GM19025 (cell line): ENCODE data around the gene TUBAL3.

Experiments used
- ATAC-seq: cut with Tn5 transposase; IDR thresholded peaks from one replicate; pipeline ENCODE4 v1.9.1; 2021; ENCODE audit warnings: mild to moderate bottlenecking, low read depth, moderate library complexity; ENCODE audit not compliant: unreplicated experiment

Gene TUBAL3

DNA sequence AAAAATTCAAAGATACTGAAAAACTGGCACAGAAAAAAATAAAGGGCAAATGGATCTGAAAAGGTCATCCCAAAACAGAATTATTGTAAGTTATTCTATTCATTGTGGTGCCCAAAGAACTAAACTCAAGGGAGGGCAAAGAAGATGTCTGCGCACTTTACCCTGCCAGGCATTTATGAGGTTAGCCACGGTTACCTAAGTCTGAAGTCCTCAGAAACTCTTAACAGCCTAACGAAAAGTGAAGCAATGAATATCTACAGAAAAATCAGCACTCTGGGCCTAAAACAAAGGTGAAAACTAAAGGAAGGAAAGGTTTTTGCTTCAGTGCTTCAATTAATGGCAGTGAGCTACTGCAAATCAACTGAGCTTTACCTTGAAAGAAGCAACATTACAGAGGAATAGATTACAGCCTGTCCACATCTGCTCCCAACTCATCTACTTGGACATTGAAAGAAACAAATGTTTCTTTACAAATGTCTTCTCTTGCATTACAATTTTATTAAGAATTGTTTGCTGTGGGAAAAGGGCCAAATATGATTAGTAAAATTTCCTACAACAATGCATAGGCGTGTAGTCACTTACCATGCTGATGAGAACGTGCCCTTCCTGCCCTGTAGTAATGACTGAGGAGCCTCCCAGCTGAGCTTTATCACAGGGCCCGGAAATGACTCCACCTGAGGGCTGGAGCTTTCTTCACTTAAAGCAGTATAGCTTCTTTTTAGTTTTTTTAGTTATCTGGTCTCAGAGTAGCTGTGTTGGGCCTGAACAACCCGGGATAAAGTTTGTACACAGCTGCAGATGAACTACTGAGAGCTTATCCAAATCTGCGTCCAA, at the start of gene TUBAL3:
Gene TUBAL3 (minus strand): TSS at position 621 of the 834 bp plus-strand sequence. CDS start 36 bp downstream, at position 585.
- ATAC-seq, result no peak

DNA sequence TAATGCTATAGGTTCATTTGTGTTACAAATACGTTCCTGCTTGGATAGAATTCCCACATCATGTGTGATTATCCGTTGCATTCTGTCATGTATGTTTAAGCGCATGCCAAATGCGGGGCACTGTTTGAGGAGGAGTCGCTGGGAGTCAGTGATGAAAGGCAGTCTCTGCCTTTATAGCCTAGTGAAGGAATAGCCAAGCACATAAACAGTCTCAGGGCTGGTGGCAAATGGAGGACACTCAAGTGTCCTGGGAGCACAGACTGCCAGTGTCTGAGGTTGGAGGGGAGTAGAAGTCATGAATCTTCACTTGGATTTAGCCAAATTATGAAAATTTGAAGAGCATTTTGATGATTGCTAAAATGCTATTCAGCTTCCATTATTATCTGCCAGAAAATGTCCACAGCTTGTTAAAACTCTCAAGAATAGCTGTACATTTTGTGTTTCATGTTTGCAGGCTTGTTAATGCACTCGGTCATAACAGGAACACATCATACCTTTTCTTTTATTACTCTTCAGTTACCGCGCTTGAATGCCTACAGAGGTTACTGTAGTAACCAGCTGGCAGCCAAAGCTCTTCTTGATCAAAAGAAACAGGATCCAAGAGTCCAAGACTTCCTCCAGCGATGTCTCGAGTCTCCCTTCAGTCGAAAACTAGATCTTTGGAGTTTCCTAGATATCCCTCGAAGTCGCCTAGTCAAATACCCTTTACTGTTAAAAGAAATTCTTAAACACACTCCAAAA, 49.3 kb upstream of the TUBAL3 start:
- ATAC-seq, result no peak

DNA sequence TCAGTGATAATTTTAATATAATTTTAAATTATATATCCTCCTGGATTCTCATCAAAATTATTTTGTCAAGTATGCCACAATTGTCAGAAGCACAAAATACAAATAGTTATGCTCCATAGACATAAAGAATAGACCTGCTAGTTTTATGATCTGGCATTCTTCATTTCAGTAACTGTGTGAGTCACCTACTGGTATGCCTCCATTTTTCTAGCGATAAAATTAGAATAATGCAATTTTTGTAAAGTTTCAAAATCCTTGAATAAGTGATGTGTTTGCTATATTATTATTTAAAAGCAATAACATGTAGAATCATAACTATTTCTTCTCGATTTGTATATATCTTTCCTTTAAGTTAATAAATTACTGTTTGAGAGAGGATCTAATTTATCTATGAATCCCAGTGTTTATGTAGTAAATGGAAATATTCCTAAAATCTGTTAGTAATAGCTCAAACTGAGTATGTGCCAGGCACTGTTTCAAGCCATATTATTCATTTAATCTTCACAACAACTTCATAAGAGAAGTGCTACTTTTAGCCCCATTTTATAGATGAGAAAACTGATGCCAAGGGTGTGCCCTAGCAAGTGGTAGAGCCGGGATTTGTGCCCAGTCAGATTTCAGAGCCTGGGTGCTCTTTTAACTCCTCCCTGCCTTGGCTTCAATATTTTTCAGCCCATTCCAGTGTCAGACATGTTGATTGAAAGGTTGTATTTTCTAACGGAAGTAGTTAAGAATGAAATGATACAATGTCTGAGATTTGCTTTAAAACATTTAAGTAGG, 46.2 kb upstream of the TUBAL3 start:
- no peak for ATAC-seq

DNA sequence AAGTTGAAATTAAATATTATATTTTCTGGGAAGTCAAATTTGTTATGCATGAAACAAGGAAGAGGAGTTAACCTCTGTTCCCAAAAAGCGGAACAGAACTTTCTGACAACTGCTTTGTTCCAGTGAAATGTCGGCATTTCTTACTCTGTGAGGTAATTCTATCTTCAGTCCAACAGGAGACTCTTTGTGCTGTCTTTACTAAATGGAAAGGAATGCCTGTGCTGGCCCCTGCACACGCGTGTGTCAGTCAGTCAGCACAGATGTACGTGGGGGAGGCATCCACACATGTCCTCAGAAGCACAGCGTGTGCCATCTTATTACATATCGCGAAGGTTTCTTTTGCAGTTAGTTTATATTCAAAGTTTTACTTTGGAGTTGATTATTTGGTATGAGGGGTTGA, 45.2 kb upstream of the TUBAL3 start:
- no peak for ATAC-seq

DNA sequence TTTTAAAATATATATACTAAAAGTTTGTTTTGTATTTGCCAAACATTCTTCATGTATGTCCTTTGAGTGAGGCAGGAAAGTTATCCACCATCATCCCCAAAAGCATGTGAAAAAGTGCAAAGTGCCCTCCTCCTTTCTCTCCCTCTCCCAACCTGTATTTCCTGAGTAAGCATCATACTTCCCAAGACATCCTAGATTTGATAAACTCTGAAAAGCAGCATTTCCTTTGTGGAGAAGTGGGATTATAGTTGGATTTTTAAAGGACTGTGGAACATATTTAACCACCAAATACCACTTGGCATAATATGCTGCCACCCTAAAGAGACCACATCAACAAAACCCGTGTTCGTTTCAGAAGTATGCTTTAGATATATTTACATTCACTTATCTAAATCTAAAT, 44.6 kb upstream of the TUBAL3 start:
- ATAC-seq, result no peak

DNA sequence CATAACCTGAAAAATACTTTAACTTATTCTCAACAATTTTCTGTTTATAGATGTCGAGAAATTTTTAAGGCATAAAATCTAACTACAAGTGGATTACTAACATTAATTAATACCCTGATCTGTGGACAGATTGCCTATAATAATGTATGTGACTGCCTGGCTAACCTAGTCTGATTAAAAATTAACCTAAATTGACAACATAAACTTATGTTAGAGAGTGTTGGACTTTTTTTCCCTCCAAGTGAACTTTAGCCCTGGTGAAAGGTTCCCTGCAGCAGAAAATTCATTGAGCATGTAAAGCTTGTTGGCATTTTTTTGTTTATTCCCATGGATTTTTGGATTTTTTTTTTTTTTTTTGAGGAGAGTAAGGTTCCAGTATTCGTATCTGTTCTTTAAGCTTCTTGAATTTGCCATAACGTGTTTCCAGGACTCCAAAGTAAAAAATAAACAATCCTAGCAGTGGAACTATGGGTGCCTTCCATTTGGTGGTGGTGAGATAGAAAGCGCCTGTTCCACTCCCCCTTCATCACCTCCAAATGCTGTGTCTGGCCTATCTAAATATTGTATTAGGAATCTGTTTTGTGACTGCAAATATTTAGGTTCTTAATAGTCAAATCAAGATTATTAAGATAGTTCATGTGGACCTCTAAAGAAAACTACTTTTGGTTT, 43.8 kb upstream of the TUBAL3 start:
- ATAC-seq, result no peak

DNA sequence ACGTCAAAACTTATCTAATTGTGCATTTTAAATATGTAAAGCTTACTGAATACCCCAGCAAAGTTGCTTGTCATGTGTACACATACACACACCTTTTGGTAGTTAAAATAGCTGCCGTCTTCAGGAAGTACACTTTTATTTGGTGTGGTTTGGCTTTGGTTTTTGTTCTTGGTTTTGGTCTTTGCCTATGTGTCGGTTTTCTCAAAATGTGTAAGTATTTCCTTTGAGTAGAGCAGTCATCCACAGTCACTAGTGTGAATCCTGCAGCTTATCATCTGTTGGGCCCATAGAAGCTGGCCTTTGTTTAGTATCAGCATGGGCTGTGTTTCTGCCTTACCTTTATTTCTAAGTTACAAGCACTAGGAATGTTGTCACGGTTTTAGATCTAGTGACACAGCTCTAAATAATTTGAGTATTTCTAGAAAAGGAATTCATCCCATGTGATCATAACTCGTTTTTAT, 43.0 kb upstream of the TUBAL3 start:
- peak; percentile 44 for ATAC-seq

DNA sequence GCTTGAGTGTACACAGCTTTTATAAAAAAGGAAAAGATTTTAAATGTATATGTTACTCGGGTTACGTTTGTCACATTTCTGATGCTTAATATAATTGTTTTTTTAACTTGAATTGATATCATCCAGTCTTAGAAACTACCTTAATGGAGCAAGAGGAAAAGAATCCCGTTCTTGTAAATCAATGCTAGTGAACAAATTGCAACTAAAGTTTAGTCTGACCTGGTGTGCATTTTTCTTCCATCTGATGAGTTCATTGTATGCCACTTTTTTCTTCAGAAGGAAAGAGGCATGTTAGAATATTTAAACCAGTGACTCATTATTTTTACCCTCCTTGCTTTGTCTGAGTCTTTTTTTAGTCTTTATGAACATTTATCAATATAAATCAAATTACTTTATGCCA, 42.4 kb upstream of the TUBAL3 start:
- no peak for ATAC-seq

DNA sequence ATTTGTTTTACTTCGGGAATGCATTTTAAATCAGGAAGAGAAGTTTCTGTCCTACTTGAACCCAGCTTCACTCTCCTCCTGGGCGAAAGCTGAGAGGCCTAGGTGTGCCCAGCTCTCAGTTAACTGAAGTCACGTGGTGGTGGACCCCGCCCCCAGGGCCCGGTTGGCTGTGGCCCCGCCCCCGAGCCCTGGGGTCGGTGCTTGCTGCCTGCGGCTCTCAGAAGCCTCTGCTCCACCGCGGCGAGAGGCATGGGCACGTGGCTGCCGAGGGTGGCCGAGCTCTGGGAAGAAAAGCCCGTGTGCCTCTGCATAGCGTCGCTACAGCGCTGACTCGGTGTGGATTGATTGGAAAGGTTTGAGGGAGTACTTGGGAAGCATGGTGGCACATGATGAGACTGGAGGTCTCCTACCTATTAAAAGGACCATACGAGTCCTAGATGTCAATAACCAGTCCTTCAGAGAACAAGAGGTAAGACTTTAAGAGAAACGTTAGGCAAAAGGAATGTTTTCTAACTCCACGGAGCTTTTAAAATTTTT, 41.8 kb upstream of the TUBAL3 start:
- ATAC-seq, result peak; percentile 33

DNA sequence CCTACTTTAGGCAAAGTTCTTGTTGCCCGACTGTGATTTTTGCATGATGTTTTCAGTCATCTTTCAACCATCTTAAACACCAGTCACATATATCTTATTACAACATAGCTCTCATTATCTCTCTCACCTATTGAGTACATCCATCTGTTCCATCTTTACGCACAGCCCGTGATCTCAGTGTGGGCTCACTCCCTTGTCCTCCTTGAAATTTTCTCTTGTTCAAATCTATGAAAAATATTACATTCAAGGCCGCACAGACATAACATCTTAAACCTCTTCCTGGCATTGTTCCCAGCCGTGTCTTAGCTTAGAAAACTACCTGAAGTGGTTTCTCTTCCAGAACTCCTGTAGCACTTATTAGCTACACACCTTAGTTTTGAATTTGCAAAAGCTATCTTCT, 40.4 kb upstream of the TUBAL3 start:
- ATAC-seq, result no peak

DNA sequence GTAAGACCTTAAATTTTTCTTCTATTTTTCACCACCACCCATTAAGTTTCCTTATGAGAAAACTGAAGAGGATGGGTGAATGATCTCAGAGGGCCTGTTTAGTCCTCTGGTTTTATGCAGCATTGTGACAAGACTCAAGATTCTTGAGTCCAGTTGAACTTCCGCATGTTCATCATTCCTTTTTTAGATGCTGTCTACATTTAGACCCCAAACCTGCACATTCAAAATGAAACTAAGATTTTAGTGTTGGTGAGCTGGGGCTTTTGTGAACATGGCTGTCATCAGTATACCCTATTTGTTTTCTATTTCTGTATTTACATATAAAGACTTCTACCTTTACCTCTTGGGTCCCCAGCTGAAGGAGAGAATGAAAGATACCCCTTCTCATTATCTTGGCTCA, 38.8 kb upstream of the TUBAL3 start:
- ATAC-seq, result peak; percentile 74

DNA sequence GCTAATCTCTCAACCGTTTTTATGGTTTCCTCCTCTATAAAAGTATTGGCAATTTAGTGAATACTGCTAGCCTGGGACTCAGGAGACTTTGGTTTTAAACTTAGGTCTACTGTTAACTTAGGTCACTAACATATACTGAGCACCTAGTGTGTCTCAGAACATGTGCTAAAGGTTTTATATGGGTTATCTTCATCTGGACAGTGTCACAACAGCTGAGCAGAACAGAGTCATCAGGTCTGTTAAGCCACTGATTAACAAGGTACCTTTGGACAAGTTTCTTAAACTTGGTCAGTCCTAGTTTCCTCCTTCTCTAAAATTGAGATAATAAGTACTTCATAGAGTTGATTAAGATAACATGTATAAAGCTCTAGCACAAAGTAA, 38.4 kb upstream of the TUBAL3 start:
- ATAC-seq, result peak; percentile 24

DNA sequence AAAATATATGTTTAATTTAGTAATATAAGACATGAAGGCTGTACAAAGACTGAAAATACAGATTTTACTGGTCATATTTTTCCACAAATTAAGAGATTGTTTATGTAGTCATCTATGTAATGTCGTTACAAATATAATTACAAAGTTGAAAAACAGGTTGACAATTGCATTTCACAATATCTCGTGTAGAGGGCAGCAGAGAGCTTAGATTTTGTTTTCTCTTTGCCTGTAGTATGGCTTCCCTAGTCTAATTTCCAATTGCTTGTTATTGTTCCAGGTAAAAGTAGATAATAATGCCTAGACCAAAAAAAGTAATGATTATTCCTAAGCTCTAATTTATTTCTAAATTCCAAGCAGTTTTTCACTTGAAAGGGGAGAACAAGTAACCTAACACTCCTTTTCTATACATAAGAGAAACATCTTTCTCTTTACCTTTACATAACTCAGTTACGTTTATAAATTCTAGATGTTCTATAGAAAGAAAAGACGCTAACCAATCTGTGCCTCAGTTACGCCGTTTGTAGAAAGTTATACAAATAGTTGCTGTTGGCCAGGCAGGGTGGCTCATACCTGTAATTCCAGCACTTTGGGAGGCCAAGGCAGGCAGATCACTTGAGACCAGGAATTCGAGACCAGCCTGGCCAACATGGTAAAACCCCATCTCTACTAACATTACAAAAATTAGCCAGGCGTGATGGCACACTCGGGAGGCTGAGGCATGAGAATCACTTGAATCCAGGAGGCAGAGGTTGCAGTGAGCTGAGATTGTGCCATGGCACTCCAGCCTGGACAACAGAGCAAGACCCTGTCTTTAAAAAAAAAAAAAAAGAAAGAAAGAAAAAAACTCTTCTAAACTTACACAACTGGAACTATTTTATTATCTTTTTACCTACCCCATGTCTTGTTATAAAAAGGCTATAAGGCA, 37.7 kb upstream of the TUBAL3 start:
- ATAC-seq, result no peak

DNA sequence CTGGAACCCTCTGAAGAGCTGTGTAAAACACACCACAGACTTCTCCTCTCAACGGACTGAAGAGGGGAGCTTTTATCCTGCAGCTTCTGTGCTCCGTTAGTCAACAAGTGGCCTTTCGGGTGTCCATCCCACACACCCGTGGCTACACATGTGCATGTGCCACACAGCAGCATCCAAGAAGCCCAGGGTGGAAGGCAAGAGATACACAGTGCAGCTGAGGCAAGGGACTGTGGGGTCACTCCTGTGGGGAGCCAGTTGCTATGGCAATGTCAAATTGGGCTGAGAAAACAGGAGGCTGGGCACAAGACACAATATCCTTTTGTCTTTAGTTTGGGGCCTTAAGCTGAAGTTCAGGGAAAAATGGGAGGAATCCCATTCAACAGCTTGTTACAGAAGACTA, 36.5 kb upstream of the TUBAL3 start:
- no peak for ATAC-seq

DNA sequence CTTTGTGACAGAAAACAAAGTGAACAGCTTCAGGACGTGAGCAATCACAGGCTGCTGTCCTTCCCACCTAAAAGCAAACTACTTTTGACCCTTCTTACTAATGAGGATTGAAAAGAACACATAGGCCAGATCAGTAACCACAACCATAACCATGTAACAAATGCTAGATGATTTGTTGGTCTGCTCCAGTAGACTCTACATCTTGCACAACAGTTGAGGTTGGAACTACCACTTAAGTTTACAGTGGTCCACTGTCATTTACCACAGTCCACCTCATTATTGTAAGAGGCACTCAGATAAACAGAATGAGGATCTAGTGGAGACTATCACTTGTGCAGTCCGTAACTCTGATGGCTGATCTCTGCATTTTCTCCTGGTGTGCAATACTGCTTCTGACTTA, 35.6 kb upstream of the TUBAL3 start:
- no peak for ATAC-seq

DNA sequence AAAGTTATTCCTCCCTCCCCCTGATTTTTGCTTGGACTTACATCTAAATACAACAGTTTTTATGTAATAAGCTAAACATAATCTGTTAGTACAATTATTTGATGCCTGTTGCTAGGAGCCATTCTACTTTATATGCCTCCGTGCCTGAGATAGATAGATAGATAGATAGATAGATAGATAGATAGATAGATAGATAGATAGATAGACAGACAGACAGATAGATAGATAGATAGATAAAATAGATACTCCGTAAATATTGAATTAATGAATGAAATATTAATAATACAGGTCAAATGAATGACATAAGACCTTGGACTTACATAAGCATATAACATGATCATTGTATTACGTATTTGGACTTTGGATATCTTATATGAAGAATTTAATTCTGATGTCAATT, 30.7 kb upstream of the TUBAL3 start:
- ATAC-seq, result no peak

DNA sequence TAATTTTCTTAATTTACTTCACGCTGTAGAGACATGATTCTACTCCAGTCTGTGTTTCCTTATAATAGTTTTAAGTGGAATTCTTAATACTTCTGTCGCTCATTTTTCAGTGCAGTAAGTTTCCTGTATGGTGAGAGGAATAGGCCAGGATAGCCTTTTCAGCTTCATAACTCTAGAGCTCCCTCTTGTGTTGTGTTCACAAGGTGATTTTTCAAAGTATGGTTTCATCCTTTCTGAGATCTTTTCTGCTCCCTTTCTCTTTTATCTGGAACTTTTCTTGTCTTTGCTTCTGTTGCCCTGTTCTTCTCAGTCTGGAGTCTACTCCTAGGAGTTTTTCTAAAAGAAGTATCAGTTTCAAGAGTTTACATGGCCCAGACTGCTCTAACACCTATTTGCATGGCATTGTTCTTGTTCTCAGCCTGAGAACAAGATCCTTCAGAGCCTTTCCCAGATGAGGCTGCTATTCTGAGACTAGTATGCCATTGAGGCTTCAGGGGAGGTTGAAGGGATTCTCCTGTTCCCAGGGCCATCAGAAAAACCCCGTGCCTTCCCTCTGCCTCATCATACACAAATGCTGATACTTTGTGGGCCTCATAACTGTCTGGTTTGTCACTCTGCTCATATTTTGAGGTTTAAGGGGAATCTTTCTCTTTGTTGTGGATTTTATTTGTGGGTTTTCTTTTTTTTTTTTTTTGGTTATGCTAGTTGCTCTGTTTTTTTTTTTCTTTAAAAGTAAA, 29.6 kb upstream of the TUBAL3 start:
- ATAC-seq, result no peak

DNA sequence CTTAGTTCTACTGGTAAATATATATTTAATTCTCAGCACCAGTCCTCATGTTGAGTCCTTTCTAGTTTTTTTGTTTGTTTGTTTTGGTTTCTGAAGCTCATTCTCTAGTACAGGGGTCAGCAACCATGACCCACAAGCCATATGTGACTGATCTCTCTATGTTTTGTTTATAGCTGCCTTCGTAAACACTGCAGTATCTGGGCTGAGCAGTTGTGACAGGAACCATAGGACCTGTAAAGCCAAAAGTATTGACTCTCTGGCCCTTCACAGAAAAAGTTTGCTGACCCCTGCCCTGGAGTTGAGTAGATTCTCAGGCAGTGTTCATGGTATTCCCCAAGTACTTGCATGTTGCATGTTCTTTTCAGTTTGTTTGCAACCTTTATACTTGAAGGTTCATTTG, 28.6 kb upstream of the TUBAL3 start:
- no peak for ATAC-seq

DNA sequence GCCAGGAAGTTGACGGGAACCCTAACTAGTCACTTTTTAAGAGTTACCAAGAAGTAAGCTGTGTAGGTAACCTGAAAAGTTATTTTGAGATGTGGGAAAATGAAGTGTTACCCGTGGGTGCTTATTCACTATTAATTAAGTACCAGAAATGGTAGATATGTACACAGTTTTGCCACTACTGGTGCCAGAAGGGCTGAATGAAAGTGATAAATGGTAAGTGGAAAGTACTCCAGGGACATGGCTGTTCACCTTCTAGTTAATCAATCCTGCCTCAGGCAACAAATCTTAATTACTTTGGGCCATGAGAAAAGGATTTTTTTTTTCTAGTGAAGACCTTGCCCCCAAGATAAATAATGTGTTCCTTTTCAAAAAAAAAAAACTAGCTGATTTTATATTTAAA, 23.5 kb upstream of the TUBAL3 start:
- no peak for ATAC-seq
